GM19397 (cell line): ENCODE data around the gene SLAMF7.

Experiments
- ATAC-seq: cut with Tn5 transposase; IDR thresholded peaks from one replicate; pipeline ENCODE4 v1.9.1; 2021; ENCODE audit warnings: mild to moderate bottlenecking, moderate library complexity; ENCODE audit not compliant: unreplicated experiment

The SLAMF7 gene

DNA sequence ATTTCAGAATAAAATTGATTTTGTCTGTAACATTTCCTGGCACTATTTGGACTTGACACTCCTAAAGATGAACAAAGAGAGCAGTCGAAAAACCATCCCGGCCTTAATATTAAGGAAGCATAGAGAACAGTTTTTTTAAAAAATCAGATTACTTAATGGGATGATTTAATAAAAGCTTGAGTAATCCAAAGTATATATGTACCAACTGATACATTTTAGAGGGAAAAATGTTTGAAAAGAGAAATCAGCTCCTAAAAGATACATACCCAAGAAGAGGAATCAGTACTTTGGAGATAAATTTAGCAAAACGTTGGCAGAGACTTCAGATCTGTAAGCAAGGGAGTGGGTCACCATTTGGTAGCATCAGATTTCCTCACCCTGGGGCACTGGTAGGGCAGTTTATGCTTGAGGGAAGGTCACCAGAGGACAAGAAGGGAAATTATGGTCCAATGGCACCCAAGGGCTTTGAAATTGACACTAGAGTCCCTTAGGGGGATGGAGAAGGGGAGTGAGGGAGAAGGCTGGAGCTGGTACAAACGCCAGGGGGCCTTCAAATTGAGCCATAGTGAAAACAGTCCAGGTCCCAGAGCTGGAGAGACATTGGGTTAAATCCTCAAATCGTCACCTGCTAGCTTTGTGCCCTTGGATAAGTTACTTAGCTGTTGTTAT, 5.9 kb downstream of the SLAMF7 start:
- no peak for ATAC-seq

DNA sequence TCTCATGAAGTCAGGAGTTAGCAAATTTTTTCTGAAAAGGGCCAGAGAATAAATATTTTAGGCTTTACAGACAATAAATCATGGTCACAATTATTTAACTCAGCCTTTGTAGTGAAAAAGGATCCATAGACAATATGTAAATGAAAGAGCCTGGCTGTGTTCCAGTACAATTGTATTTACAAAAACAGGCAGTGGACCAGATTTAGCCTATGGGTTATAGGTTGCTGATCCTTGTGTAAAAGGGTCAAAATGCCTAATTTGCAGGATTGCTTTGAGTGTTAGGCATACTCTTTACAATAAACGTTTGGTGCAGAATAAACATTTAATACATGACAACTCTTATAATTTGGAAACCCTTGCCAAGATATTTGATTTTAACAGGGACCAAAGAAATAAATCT, 6.5 kb downstream of the SLAMF7 start:
- ATAC-seq = no peak

DNA sequence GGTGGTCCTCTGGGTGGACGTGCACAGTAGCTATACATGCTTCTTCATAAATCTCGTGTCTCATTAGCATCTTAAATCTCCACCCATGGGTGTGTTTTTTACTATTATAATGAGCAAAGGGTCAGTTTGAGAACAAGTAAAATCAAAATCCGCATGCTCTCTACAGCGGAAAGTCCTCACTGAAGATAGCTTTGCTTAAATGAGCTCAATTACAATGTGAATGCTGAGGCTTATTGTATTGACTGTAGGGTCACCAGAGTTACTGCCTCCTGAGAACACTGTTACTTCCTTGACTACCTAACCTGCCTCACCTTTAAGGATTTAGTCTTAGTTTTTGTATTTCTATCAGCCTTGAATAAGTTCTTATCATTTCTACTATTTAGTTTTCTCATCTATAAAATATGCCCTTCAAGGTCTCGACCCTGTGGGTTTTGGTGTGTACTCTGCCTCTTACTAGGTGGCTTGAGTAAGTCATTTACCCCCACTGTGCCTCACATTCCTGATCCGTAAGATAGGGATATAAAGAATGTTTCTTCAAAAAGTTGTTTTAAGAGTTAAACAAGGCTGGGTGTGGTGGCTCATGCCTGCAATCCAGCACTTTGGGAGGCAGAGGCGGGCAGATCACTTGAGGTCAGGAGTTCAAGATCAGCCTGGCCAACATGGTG, 7.9 kb downstream of the SLAMF7 start:
- no peak for ATAC-seq

DNA sequence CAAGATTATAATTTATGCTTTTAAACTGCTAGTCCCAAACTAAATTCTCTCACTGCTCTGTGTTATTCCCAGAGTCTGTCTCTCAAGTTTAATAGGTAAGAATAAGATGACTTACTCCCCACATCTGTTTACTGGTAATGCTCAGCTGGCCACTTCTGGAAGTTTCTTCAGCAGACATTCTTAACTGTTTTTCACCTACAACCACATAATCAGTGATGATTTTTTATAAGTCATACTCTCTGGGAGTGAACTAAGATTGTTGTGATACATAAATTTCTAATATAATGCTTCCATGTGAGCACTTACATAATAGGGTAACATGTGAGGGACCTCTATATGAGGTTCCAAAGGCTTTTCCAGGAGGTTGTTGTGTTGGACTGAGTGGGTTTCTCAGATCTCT, 8.7 kb downstream of the SLAMF7 start:
- ATAC-seq = no peak

DNA sequence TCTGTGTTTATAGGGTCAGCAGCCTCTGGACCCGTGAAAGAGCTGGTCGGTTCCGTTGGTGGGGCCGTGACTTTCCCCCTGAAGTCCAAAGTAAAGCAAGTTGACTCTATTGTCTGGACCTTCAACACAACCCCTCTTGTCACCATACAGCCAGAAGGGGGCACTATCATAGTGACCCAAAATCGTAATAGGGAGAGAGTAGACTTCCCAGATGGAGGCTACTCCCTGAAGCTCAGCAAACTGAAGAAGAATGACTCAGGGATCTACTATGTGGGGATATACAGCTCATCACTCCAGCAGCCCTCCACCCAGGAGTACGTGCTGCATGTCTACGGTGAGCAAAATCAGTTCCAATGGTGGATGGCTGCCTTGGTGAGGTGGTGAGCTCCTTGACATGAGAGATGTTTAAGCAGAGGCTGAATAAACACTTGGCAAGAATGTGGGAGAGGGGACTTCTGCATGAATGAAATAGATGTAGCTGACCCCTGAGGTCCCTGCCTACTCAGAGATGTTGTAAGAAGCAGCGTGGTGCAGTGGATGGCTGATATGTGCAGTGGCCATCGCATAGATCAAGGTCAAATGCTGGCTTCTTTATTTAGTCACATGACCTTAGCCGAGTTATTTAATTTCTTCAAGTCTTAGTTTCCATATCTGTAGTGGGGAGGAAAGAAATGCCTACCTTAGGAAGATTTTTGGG, 9.3 kb downstream of the SLAMF7 start:
- ATAC-seq = no peak

DNA sequence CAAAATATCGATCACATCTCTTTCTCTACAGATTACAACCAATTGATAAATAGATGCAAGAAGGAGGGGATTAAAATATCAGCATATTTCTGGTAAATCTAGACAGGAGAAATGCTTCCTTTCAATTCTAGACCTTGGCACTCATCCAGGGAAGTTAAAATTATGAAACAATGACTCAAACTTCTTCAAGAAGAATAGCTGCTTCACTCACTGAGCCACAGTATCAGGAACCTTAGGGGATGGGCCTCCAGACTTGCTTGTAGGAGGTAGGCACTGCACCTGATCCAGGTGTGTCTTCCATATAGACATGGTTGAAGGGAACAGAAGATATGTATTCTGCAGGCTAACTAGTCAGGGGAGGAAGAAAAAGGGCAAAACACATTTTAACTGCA, 9.8 kb downstream of the SLAMF7 start:
- ATAC-seq = no peak

DNA sequence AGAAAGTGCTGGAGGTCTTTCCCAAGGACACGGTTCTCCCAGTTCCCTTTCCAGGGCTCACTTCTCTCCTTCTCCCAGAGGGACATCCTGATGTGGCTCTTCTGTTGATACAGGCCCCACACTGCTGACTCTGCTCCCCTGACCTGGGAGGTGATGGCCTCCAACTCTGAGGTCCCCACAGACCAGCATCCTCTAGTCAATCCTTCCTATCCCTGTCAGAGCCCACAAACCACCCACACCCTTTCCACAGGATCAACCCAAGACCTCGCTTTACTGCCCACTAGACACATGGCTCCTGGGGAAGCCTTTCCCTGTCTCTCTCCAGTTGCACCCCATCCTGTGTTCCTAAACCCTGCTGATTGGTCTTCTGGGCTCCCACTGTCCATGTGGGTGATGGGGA, 11.6 kb downstream of the SLAMF7 start:
- ATAC-seq = no peak

DNA sequence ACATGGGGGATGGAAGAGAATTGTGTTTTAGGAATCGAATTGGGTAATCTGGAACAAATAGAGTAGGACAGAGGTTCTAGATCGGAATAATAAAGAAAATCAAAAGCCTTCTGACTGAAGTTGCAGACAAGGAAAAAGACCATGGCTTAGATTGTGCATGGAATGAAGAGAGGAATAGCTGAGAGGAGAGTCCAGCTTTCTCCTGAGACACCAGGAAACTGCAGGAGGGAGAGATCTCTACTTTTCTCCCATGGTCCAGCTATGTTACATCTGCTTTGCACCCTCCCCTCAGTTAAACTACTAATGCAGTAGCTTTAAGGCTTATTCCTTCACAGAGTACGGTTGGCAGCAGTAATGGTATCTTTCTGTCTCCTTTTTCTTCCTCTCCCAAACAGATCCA, 13.4 kb downstream of the SLAMF7 start:
- ATAC-seq = no peak

DNA sequence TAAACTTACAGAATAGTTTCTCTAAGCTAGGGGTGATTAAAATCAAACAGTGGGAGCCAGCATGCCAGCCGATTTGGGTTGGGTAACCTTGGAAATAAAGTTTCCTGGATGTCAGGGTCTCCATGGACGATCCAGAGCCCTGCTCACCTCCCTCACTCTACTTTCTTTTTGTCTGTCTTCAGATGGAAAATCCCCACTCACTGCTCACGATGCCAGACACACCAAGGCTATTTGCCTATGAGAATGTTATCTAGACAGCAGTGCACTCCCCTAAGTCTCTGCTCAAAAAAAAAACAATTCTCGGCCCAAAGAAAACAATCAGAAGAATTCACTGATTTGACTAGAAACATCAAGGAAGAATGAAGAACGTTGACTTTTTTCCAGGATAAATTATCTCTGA, 13.9 kb downstream of the SLAMF7 start:
- no peak for ATAC-seq

DNA sequence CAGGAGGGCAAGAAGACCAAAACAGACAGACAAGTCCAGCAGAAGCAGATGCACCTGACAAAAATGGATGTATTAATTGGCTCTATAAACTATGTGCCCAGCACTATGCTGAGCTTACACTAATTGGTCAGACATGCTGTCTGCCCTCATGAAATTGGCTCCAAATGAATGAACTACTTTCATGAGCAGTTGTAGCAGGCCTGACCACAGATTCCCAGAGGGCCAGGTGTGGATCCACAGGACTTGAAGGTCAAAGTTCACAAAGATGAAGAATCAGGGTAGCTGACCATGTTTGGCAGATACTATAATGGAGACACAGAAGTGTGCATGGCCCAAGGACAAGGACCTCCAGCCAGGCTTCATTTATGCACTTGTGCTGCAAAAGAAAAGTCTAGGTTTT, 14.5 kb downstream of the SLAMF7 start:
- ATAC-seq = no peak

DNA sequence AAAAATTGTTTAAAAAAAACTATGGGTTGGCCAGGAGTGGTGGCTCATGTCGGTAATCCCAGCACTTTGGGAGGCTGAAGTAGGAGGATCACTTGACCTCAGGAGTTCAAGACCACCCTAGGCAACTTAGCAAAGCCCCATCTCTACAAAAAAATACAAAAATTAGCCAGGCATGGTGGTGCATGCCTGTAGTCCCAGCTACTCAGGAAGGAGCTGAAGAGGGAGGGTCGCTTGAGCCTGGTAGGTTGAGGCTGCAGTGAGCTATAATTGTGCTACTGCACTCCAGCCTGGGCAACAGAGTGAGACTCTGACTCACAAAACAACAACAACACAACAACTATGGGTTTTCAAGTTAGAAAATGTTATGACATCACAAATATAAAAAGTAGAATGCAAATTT, 16.4 kb downstream of the SLAMF7 start:
- no peak for ATAC-seq

DNA sequence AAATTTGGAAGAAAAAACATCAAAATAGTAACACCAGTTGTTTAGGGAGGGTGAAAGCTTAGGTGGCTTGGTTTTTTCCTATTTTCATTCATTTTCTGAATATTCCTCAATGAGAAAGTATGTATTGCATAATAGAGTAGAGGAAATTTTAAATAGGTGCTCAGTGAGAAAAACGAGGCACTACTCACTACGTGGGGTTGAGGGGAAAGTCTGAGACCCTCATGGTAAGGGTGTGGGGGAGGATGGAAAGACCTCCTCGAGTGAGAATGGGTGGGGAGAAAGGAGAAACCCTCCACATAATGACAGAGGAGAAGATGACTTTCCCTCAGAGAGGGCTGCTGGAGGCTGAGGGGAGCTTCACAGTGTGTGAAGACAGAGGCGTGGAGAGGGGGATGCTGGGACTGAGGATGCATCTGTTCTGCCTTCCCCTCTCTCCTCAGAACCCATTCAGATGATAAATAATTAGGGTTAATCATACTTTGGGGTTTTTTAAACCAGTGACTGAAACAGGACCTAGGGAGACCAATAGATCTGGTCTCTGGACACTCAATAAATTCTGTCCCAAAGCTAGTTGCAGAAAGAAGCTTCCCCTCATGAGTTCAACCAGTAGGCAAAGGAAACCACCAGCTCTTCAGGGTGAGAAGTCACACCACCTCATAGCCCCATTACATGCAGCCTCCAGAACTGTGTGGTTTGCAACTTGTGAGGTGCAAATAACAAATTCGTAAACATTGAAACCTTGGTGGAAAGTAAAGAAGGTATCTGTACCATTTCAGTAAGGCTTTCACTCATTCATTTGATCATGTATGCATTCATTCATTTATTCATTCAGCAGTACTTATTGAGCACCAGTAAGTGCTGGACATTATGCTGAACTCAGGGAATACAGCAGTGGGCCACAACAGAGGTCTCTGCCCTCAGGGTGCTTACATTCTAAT, 17.1 kb downstream of the SLAMF7 start:
- peak; percentile 51 for ATAC-seq

DNA sequence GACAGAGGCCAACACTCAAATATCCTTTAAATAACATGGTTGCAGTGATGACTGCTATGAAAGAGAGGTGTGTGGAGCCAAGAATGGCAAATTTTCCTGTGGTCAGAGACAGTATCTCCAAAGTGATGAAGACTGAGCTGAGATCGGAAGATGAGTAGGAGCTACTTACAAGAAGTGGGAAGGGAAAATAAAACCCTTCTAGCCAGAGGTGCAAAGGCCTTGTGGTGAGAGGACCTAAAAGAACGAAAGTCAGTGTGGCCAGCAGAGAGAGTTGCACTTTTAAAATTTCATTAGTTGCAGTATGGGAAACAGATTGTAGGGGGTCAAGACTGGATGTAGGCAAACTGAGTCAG, 17.8 kb downstream of the SLAMF7 start:
- ATAC-seq = peak; percentile 9

DNA sequence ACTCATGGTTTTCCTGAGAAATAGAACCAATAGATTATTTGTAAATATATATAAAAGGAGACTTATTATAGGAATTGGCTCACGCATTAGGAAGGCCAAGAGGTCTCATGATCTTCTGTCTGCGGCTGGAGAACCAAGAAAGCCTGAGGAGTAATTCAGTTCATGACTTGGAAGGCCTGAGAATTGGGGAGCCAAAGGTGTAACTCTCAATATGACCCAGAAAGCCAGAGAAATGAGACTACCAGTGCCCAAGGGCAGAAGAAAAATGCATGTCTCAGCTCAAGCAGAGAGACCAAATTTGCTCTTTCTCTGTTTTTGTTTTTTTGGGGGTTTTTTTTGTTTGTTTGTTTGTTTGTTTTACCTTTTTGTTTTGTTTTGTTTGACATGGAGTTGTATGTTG, 19.5 kb downstream of the SLAMF7 start:
- ATAC-seq = no peak

DNA sequence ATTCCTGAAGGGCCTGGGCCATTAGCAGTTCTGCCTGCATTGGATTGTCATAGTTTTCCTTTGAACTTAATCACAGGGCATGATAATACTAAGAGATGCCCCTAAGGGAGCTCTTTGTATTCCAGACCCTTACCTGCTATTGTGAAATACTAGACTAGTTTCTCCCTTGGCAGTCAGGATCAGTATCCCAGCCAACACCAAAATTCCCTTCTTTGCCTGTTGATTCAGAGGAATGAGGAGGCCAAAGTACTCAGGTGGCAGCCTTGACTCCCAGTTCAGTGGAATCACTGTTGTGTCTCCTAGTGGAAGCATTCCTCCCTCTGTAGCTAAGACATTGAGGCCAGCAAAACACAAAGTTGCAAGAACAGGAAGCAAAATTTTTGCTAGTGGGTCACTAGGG, 20.7 kb downstream of the SLAMF7 start:
- no peak for ATAC-seq

DNA sequence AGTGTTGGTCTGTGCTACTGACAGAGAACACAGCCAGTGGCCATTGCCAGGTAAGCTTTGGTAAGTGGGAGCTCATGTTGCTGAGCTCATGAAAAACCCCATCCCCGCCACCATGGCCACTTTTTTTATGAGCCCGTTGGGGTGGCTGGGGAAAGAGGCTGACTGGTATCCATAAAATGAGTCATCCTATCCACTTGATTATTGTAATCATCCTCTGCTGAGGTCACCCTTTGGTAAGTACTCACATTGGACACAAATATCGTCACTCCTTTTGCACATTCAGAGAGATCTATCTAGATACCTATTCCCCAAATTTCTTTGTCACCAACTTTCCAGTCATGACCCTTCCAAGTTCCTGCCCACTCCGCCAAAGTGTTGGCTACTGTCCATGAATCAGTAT, 22.0 kb downstream of the SLAMF7 start:
- ATAC-seq = no peak

DNA sequence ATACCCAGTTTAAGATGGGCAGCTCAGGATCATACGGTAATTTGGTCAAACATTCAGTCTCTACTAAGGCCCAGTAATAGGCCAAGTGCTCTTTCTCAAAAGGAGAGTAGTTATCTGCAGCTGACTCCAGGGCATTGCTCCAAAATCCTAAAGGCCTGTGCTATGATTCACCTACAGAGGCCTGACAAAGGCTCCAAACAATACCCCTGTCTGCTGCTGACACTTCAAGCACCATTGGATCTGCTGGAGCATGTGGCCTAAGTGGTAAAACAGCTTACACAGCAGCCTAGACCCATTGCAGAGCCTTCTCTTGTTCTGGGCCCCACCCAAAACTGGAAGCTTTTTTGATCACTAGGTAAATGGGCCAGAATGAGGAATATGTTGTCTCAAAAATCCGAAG, 22.8 kb downstream of the SLAMF7 start:
- ATAC-seq = no peak

DNA sequence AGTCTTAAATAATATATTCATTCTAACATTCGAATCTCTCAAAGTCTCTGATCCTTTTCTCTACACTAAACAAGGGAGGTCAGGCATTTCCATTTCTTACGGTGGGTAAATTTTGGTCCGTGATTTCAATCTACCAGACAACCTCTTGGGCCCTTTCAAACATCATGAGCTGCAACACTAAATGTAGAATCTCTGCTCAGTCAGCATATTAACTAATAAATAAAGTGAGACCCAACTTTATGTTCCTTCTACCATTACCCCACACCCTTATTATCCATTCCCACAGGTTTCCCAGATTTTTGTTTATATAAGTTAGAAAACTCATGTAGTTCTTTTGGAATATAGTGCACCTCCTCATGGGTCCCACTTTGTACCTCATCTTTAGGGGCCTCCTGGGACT, 24.9 kb downstream of the SLAMF7 start:
- ATAC-seq = no peak

DNA sequence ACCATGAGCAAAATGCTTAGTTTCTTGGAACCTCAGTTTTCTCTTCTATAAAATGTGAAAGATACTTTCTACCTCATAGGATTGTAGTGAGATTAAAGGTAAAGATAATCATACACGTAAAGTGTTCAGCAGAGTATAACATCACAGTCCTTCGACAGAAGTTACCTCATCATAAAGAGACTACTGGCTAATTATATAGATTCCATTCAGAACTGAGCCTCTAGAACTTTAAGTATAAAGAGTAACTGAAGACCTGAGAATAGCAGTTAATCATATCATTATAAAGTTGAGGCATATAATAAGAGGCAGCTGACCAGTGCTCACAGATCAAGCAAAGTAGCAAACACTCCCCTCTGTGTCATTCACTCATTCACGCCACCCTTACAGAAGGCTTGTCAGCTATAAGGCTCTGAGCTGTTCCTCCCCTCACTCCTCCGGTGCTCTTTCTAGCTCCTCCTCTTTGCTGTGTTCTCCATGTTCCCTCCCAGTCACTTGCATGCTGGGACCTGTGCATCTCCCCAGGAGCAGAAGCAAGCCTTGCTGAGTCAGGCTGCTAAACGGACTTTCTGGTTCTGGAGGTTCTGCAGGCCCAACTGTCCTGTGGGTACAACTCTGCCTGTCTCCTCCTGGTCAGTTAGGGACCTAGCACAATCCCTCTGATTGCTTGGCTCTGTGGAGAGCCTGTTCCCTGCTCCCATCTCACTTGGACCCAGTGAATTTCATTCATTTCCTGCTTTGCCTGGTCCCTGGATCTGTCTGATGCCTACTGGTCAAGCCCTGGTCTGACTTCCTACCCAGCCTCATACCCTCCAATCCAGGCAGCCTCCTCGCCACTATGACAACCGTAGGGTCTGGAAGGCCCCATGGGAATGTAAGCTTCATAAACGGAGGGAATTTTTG, 28.6 kb downstream of the SLAMF7 start:
- ATAC-seq = peak; percentile 35

DNA sequence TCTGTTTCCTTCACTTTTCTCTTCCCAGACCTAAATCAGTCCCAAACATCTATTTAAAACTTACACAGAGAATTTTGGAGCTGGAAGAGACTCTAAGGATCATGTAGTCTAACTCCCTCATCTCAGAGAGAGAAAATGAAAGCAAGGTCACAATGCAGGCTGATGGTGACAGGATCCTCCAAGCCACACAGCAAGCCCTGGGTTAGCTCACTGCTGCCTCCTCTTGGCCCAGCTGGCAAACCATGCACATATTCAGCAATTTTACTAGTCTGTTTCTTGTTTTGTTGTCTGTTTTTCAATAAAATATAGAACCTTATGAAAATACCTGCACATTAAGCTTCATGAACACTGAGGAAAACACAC, 29.2 kb downstream of the SLAMF7 start:
- peak; percentile 73 for ATAC-seq
